ENCODE measurements around the gene EYA2.

GRCh38 chr20:47236639-47236900 lies 341.9 kb downstream of the EYA2 start:
- TF ChIP-seq CTCF (conservative IDR thresholded peaks at IDR 0.05; ENCODE audit: low read depth, low read length) (no peak), EZH2 (IDR thresholded peaks at IDR 0.05; ENCODE audit: borderline replicate concordance, low read depth, low read length, poor library complexity, severe bottlenecking) (no peak)

All from A673 (cell line).